ENCODE data around the gene VIPAS39.
"Not testable (repeated sequence)": the region's sequence is repeated elsewhere in the genome, so short reads cannot be mapped to it uniquely, and the experiment has no call there.

VIPAS39 gene

DNA sequence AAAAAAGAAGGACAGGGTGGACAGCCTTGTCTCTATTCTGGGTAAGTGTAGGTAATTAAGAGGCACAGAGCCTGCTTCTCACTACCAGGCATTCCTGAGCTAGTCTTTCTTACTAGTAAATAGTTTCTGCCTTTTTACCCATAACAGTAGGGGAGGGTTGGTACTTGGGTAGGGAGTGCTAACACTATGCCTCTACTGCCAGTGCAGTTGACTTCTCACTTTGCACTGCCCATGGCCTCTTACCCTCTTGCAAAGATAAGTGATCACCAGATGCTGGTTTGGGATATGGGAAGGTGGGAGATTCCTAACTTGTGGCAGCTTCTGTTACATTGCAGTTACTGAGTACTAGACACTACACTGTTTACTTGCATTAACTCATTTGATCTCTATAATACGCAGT, 12.1 kb upstream of the VIPAS39 start:
- DNase-seq: no peak

DNA sequence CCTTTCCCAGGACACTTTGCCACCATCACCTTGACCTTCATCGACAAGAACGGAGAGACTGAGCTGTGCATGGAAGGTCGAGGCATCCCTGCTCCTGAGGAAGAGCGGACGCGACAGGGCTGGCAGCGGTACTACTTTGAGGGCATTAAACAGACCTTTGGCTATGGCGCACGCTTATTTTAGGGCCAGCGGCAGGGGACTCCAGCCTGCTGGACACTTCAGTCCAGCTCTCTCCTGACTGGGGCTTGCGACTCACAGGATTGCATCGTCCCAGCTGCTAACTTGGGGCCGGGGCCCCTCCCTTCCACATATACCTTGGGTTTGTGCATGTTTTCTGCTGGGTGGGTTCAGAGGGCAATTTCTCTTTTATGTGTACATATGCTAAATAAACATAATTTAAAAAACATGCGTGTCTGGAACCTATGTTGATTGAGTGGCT, 11.7 kb upstream of the VIPAS39 start:
- no peak for DNase-seq

DNA sequence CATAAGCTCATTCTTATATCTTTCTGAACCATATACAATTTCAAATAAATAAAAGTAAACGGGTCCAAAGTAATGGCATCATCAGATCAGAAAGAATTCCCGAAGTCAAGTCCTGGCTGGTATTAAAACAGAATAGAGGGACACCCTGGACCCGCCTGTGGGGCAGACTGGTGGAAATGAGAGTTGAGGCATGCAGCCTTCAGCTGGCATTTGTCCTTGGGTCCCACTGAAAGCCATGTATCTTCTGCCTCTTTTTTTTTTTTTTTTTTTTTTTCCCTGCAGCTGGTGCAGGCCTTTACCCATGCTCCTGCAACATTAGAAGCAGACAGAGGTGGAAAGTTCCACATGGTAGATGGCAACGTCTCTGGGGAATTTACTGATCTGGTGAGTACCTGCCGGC, 10.4 kb upstream of the VIPAS39 start:
- no peak for DNase-seq

DNA sequence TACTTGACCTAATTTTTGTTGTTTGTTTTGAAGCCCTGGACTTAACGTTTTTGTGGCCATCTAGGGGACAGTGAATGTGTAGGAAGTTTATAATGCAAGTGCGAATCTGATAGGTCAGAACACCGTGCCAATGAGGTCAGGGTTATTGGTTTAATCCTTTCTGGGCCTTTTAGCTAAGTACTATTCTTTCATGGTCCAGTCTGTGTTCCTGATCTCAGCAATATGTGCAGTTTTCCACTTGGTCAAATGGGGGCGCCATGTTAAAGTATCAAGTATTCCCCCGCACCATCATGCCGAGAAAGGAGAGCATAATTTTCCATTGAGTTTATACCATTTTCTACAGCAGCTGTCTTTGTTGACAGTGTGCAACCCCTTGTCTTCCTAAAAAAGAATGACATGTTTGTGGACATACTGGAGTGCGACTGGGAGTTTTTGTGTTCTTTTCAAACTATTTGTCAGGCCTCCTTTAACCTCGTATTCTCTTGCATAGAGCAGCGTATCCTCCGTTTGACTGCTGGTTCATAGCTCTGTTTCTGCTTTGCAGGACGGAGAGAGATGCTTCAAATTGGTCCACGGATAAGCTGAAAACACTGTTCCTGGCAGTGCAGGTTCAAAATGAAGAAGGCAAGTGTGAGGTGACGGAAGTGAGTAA, 1.8 kb upstream of the VIPAS39 start:
- DNase-seq: peak; percentile 41

DNA sequence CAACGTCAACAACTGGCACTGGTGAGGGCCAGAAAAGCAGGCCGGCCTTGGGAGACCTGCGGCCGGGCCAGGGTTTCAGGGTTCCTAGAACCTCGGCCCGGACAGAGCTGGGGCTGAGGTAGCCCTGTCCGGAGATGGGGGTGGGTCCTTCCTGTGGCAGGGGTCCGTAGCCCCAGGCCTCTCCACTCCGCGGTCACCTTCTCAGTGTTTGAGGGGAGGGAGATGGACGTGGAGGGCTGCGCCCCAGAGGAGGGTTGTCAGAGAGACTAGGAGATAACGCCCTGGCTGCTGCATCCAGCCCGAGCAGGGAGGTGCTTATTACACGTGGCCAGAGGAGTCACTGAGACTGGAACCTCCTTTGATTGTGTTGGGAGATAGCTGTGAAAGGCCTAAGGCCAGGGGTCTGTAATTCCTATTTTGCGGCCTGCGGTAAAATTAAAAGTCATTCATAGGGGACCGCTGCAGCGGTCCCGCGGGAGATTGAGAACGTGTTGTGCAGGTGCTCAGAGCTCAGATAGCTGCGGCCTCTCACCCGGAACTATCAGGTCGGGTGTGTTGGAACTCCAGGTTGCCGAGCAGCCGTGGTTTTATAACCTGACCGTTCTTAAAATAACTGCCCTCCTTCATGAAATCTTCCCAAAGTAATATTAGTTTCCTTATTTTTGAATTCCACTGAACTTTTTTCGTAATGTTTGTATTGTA, 999 bp upstream of the VIPAS39 start:
- DNase-seq: no peak

DNA sequence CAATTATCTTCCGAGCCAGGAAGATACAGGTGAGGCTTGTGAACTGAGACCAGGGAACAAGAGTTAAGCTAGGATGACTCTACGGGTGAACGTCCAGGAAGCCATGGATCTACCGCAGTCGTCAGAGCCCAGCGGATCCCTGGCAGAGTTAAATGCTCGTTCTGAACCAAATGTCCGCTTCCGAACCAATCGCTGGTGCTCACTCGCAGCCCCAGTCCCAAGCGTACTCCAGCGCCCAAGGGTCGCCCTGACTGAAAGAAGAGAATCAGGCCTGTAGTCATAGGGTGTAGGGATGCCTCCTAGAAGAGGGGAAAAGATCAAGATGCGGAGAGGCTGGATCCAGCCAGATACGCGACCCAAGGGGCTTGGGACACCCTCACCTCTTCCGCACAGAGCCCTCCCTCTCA, 283 bp downstream of the VIPAS39 start:
- no peak for DNase-seq

DNA sequence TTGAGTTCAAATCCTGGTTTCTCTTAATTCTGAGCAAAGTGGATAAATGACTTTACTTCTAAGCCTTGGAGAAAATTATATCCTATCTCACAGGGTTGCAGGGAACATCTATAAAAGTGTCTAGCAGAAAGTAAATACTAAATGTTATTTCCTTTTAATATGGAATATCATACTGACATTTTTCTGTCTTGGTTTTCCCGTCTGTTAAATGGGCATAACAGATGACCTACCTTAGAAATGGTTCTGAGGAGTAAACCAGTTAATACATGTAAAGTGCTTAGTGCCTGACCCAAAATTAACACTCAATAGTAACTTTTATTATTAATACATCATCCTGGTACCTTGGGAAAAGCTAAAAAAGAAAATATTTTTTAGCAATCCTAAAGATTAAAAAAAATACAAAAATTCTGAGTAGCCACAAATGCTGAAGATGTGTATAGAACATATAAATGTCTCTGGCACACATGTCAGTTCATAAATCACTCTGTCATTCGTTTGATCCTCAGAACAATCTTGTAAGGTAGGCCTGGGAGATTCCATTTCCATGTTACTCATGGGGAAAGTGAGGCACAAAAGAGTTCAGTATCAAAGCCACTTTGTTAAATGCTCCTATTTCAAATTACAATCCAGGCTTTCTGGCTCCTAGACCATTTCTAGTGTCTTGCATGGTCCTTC, 1.3 kb downstream of the VIPAS39 start:
- no peak for DNase-seq

DNA sequence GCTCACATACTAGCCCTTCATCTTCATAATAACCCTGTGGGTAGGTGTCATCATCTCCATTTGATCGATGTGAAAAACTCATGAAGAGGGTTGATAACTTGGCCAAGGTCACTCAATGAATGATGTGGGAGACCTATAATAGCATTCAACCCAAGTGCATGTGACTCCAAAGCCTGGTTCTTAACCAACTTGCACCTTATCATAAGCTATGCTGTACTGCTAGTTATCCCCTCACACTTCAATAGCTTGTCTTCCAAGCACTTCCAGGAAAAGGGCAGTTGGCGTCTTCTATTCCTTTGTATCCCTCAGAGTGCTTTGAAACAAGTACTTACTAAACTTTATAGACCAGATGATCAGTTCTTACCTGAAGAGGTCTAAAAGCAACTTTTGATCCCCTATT, 15.2 kb downstream of the VIPAS39 start:
- no peak for DNase-seq

DNA sequence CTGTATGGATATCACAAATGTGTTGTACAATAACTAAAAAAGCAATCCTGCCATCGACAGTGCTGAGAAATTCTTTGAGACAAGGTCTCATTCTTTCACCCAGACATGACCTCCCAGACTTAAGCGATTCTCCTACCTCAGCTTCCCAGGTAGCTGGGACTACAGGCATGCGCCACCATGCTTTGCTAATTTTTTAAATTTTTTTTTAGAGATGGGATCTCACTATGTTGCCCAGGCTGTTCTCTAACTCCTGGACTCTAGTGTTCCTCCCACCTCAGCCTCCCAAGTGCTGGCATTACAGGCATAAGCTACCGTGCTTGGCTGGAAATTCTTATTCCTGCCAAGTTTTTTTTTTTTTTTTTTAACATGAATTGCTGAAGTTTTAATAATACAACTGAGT, 17.5 kb downstream of the VIPAS39 start:
- no peak for DNase-seq

DNA sequence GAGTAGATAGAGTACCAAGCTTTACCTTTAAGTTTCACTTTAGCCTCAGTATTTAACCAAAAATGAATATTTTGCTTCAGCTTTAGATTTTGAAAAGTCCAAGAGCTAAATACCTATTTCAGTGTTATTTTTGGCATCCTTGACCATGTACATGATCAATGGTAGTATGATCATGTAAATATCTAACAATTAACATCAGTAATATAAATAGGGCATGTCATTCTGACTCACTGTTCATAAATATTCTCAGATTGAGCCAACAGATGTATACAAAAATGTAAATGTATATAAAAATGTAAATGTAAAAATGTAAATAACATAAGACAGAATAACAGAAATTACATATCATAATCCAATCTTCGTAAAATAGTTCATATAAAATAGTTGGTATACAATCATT, 18.8 kb downstream of the VIPAS39 start:
- DNase-seq: no peak

DNA sequence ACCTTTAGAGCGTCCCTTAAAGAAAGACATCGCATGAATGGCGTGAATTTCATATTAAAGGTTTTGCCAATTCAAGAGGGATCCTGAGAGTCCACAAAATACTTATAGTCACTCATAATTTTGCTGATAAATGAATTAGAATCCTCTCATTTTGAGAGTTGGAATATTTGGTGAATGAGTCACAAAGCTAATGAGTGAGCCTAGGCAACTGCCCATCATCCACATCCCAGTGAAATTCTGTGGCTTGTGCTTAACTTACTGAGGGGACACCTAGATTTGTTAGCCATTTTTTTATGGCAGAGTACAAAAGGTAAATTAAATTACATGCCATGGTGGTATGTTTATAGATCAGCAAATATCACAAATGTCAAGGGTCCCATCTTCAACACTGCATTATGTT, 21.4 kb downstream of the VIPAS39 start:
- DNase-seq: no peak

DNA sequence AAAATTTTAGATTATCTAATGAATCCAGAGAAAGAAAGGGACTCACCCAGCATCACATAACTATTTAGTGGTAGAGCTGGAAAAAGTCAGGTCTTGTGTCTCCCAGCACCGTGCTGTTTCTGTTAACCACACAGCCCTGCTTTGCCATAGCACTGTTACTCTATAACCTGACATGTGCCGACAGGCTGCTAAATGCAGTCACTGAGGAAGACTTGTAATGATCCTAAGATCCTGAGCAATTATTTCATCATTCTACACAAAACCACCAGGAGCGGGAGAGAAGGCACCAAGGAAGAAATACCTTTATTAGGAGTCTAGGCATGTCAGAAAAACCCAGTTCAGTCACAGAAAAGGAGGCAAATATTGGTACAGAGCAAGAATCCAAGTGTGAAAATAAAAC, 31.0 kb downstream of the VIPAS39 start:
- DNase-seq: no peak

DNA sequence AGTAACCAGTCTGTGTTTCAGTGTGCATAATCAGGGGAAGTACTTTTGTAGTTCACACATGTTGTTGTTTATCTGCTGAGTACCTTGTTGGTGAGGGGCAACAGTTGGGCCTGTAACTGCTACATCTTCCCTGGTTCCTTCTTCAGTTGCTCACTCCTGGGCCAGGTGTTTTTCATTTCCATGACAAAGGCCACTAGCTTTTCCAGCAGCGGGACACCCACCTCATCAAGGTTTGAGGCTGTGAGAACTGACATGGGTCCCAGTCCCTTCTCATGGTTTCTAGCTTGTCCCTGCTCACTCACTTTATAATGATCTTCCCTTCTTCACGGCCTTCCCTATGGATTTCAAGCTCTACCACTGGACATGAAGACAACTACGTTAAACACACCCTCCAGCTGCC, 32.5 kb downstream of the VIPAS39 start:
- no peak for DNase-seq

DNA sequence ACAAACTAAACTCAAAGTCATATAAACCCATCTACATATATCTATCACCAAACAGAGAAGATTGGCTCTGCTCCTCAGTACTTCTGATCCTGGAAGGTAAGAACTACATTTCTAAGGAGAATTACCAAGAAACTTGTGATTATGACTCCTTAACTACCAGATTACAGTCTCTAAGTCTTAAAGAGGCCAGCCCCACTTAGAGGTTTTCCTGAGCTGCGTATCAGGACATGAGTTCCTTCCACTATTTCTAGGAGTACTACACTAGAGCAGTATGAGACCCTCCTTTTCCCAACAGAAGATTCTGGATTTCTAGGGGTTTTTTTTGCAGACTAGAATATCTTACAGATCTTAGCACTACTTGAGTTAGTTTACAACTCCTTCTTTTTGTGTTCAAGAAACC, 34.0 kb downstream of the VIPAS39 start, which contains the start of gene NOXRED1:
NOXRED1 (minus strand) TSS at position 101 of the 400 bp plus-strand sequence. CDS start 634 bp downstream, outside the sequence.
- no peak for DNase-seq

DNA sequence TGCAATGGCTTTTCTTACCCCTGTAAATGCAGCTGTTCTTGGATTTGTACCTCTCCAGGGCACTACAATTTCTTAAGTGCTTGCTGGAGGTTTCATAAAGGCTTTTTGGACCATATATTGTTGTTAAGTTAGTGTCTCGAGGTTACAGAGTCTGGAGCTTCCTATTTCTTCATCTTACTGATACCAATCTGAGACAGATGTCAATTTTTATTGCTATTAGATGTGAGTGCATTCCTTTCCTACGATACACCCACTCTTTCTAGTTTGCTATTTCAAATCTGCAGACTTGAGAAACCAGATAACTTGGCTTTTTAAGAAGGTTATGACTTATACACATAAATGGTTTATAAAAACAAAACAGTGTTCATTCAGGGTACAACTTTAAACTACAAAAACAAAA, 36.2 kb downstream of the VIPAS39 start:
- DNase-seq: no peak

DNA sequence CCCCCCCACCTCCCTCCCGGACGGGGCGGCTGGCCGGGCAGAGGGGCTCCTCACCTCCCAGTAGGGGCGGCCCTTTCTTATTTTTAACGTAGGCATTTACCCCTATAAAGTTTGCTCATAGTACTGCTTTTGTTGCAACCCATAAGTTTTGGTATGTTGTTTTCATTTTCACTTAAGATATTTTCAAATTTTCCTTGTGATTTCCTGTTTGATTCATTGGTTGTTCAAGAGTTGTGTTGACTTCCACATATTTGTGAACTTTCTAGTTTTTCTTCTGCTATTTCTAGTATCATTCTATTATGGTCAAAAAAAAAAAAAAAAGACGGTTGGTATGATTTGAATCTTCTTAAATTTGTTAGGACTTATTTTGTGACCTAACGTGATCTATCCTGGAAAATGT, 40.6 kb downstream of the VIPAS39 start:
- DNase-seq: no peak

DNA sequence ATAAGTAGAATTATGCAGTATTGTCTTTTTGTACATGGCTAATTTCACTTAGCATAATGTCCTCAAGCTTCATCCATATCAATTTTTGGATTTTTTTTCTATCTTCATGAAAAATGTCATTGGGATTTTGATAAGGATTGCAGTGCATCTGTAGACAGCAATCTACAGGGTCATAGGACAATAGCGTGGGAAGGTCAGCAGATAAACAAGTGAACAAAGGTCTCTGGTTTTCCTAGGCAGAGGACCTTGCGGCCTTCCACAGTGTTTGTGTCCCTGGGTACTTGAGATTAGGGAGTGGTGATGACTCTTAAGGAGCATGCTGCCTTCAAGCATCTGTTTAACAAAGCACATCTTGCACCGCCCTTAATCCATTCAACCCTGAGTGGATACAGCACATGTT, 41.3 kb downstream of the VIPAS39 start:
- not testable (repeated sequence) for DNase-seq

DNA sequence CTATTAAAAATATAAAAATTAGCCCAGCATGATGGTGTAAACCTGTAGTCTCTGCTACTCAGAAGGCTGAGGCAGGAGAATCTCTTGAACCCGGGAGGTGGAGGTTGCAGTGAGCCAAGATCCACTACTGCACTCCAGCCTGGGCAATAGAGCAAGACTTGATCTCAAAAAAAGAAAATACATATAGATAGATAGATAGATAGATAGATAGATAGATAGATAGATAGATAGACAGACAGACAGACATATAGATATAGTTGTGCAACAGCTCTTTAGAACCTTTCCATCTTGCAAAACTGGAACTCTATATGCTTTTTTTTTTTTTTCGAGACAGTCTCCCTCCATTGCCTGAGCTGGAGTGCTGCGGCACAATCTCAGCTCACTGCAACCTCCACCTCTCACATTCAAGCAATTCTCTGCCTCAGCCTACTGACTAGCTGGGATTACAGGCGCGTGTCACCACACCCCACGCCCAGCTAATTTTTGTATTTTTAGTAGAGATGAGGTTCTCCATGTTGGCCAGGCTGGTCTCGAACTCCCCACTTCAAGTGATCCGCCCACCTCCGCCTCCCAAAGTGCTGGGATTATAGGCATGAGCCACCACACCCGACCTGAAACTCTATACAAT, 41.9 kb downstream of the VIPAS39 start:
- not testable (repeated sequence) for DNase-seq

DNA sequence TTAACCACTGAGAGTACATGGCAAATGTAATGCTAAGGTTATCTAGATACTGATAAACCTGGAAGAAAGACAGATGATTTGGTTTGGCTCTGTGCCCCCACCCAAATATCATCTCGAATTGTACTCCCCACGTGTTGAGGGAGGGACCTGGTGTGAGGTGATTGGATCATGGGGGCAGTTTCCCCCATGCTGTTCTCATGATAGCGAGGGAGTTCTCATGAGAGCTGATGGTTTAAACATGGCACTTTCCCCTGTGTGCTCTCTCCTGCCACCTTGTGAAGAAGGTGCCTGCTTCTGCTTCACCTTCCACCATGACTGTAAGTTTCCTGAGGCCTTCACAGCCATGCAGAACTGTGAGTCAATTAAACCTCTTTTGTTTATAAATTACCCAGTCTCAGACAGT, 48.3 kb downstream of the VIPAS39 start:
- DNase-seq: peak; percentile 16

DNA sequence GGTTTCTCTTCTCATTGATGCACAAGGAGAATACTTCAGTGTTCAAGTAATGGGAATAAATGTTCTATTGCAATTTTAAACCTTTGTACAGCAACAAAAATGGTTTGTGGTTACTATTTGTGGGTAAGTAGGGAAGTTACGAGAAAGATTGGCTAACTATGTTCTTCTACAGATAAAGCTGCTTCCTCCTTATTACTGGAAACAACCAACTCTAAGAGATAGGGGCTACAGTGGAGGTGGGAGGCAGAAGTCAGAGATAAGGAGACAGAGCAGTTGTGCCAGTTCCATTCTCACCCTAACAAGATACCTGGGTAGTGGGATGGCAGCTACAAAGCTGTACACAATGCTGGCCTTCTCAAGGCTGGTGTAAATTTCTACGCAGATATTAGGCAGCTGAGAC, 50.2 kb downstream of the VIPAS39 start:
- DNase-seq: no peak

DNA sequence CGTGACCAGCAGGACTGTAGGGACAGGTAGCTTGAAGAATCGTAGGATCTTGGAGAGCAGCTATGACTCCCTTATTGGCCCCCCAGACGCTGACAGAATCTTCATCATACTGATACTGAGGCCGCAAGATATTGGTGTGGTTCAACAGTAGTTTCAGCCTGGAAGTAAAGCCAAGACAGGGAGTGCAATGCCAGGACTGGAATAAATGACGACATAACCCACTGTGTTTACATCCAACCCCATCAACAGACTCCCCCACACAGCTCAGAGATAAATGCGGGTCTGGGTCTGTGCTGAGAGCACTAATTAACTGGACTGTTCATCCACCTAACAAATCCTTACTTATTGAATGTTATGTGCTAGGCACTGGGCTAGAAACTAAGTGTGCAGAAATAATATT, 50.7 kb downstream of the VIPAS39 start:
- DNase-seq: no peak

DNA sequence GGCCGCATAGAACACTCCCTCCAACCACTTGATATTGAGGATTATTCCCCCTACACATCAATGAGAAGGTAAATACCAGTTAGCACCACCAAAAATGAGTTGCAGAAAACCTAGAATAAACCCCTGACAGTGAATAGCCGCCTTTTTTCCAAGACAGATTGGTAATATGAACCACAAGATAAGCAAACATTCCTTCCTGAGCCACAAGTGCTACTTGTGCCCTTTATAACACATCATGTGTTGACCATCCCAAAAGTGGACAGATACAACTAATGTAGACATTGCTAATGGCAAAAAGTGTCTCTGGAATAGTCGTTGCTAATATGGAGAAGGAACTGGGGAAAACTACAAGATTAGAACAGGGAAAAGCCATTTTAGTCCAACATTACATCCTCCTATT, 51.3 kb downstream of the VIPAS39 start:
- DNase-seq: no peak

DNA sequence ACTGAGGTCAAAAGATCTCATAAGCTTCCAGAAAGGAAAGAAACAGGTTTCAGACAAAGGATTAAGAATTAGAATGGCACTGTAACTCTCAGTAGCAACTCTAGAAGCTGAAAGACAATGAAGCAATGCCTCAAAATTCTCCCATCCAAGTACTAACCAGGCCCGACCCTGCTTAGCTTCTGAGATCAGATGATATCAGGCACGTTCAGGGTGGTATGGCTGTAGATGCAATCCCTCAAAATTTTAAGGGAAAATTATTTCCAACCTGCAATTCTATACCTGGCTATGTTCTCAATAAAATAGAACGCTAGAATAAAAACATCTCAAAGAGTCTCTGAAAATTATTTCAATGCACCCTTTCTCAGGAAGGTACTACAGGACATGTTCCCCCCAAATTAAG, 53.6 kb downstream of the VIPAS39 start:
- no peak for DNase-seq

DNA sequence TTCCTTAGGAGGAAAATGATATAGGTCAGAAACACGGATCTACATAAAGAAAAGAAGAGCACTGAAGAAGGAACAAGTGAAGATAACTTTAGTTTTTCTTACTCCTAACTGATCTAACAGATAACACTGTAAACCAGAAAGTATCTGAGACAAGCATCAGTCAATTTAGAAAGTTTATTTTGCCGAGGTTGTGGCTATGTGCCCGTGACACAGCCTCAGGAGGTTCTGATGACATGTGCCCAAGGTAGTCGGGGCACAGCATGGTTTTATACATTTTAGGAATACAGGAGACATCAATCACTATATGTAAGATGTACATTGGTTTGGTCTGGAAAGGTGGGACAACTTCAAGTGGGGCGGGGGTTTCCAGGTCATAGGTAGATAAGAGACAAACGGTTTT, 57.2 kb downstream of the VIPAS39 start:
- DNase-seq: no peak

Measured in DMS 273 treated with DMSO at 0.1 percent for 48 hours (cell line).